Stimulated activated CD4-positive, alpha-beta T cell treated with anti-CD3 and anti-CD28 coated beads, Interleukin-15, amount 100 ng/mL, for 48 hours (primary cell): ENCODE results near the gene CPE.
"Not testable (repeated sequence)": the region's sequence is repeated elsewhere in the genome, so short reads cannot be mapped to it uniquely, and the experiment has no call there.

Experiments
- DNase-seq, 2 donors: peaks; one replicate each; pipeline ENCODE4 v3.0.0-alpha.2; 2020; ENCODE audit warnings: low read depth in 2 of 2

The CPE gene

DNA sequence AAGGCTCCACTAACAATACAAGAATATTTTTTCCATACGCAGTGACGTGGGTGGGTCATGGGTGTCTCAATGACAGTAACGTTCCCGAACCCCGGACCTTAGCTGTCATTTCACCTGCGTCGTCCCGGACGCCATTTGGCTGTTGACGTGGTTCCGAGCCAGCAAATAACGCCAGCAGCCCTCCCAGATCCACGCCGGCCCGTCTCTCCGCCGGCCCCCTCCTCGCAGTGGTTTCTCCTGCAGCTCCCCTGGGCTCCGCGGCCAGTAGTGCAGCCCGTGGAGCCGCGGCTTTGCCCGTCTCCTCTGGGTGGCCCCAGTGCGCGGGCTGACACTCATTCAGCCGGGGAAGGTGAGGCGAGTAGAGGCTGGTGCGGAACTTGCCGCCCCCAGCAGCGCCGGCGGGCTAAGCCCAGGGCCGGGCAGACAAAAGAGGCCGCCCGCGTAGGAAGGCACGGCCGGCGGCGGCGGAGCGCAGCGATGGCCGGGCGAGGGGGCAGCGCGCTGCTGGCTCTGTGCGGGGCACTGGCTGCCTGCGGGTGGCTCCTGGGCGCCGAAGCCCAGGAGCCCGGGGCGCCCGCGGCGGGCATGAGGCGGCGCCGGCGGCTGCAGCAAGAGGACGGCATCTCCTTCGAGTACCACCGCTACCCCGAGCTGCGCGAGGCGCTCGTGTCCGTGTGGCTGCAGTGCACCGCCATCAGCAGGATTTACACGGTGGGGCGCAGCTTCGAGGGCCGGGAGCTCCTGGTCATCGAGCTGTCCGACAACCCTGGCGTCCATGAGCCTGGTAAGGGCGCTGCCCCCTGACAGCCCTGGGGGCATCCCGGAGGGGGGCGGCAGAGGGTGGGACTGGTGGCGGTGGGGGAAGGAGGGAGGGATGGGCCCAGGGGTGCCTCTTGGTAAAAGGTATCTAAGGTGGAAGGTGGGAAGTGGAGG, at the start of gene CPE:
CPE (plus strand) TSS at position 264 of the 933 bp plus-strand sequence; CDS start at position 478, 214 bp downstream.
- peak; percentile 45 to 50 for DNase-seq

DNA sequence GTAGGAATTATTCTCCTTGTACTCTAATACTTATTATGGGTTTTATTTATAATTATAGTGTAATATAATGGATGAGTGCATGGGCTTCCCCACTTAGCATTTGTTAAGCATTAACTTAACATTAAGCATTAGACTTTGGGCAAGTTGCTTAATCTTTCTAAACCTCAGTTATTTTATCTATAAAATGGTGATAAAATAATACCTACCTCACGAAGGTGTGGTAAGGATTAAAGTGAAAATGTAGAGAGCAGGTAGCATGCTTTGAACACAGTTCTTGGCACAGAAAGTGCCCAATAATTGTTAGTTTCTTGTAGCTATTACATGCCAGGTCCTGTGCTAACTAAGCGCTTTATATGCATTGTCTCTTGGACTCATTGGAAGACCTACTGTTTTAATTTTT, 48.7 kb upstream of the CPE start:
- DNase-seq = no peak

DNA sequence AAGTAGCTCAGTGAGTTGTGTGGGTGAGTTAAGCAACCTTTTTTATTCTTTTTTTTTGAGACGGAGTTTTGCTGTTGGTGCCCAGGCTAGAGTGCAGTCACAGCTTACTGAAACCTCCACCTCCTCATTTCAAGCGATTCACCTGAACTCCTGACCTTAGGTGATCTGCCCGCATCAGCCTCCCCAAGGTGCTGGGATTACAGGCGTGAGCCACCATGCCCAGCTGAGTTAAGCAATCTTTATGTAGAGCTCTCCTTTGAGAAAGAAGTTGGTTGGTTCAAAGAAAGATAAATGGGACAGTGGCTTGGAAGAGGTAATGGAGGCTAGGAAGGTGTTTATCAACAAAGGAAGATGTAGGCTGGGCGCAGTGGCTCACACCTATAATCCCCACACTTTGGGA, 48.1 kb upstream of the CPE start:
- no peak for DNase-seq

DNA sequence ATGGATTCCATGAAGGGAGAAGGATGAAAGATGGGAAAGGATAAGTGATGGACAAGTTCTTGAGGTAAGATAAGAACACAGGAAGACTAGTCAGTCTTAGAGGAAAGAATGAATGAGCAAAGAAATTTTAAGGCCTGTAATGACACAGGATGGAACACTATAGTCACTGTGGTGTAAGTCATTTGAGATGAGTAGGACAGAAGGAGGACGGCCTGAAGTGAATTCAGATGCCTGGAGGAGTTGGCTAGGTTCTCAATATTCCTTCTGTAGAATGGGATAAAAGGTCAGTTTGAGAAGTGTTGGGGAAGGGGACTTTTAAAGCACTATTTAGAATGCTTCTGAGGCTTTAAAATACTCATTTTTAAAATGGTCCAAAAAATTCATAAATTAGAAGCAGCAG, 47.4 kb upstream of the CPE start:
- no peak for DNase-seq

DNA sequence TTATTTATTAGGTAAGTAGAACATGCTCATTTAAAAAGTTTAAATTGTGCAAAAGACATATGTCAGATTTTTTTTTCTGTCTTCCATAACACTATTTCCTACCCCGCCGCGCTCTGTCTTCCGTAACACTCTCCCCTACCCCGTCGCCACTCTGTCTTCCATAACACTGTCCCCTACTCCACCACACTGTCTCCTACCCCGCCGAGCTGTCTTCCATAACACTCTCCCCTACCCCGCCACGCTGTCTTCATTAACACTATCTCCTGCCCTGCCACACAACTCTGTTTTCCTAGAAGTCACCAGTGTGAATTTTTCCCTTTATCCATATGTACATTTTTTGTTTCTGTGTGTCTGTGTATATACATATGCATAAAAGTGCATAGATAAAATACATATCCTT, 47.0 kb upstream of the CPE start:
- no peak for DNase-seq

DNA sequence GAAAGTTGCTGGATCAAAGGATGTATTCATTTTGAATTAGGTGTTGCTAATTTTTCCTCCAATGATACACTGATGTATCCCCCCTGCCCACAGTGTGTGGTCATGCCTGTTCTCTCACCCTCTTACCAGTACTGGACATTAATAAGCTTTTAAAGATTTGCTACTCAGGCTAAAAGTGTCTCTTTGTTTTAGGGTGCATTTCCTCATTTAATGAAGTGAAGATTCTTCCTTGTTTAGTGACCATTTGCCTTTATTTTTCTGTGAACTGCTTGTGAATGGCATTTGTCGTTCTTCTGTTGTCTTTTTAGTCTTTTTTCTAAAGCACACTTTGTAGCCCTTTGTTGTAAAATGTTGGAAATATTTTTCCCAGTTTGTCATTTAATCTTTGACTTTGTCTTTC, 46.3 kb upstream of the CPE start:
- DNase-seq = no peak

DNA sequence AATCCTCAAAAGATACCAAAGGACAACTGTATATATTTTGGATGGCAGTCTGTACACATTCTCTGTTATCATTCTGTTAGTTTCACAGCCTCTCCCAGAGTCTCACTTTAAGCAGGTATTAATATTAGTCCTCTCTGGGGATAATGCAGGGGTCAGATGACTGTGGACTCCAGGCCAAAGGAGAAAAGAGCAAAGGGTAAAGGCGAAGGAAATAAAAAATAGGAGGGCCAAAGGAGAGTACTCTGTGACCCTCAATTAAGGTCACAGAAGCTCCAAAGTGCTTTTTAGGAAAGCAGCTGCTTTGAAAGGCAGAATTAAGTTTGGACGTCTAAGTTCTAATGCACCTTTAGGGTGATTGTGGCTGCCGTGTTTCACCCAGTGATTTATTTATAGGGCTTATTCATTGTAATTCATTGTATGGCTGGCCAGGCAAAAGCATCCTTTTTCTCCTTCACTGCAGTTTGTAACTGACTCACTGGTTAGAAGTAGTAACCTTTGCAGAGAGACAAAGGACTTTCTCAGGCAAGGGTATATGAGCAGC, 43.6 kb upstream of the CPE start:
- DNase-seq = no peak

DNA sequence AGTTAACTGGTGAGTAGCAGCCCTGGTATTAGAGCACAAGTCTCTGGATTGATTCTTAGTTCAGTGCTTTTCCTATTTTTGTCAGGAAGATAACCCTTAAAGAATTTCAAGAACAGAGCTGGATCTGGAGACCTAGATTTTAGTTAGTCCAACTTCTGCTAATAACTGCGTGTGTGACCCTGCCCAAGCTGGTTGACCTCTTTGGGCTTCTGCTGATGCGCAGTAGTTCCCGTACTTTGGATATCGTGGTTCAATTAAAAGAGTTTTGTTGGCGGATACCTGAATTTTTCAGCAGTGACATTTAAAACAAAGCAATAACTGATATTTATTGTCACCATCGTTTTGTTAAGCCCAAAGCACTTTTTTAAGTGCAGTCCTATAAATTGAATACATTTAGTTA, 42.1 kb upstream of the CPE start:
- no peak for DNase-seq

DNA sequence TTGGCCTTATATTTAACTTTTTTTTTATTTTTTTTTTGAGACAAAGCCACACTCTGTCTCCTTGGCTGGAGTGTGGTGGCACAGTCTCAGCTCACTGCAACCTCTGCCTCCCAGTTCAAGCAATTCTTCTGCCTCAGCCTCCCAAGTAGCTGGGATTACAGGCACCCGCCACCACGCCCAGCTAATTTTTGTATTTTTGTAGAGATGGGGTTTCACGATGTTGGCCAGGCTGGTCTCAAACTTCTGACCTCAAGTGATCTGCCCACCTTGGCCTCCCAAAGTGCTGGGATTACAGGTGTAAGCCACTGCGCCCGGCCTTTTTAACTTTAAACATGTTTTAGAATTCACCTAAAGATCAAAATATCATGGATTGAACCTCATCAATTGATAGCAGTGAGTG, 36.5 kb upstream of the CPE start:
- not testable (repeated sequence) for DNase-seq

DNA sequence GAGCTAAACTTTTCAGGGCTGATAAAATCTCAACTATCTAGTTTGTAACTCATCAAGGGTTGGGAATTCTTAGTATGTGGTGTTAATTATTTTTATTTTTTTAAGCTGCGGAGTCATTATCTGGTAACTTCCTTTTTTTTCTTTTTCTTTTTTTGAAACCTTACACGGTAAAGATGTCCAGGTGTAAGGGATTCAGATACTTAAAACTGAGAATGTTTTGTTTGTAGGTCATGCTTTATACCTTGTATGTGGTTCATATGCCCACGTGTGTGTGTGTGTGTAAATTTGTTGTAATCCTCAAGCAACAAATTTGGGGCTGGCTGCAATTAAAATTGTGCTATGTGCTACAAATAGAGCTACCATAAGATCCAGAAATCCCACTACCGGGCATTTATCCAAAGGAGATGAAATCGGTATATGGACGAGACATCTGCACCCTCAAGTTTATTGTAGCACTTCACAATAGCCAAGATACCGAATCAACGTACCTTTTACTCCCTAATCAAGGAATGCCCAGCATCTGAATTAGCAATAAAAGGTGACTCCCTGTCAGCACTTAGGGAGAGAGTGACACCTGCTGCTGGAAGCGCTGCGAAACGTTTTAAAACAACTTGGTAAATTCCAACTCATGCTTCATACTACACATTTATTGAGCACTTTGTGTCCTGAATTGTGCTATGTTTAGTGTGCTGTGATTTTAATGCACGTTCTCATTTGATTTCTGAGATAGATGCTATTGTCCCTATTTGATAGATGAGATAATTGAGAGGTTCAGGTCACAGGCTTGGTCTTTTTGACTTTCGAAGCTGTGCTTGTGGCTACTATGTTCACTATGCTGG, 35.2 kb upstream of the CPE start:
- no peak for DNase-seq

DNA sequence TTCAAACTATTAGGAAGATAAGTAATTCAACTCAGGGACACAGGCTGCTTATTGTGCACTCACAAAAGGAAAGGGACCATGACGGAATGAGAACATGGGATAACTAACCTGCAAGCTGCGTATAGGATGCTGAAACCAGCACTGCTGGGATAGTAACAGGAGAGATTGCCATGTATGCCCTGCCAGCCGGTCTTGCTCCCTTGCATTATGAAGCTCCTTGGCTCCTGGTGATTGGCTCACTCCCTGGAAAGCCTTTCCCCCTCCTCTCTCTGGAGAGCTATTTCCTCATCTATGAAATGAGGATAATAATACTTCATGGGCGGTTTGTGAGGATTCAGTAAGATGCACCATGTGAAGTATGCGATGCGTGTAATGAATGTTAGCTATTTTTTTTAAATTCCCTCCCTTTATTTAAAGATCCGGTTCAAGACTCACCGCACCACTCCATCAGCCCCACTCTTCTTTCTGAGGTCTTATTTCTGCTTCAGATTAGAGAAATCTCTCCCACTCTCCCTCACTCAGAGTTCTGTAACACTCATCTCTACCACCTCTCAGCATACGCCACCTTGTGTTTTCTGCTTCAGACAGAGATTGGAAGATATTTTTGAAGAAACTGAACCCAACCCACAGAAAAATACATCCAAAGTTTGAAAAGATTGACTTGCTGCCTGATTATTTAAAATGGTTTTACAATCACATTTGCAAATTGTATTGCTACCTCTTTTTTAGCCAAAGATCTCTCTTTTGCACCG, 33.0 kb upstream of the CPE start:
- no peak for DNase-seq

DNA sequence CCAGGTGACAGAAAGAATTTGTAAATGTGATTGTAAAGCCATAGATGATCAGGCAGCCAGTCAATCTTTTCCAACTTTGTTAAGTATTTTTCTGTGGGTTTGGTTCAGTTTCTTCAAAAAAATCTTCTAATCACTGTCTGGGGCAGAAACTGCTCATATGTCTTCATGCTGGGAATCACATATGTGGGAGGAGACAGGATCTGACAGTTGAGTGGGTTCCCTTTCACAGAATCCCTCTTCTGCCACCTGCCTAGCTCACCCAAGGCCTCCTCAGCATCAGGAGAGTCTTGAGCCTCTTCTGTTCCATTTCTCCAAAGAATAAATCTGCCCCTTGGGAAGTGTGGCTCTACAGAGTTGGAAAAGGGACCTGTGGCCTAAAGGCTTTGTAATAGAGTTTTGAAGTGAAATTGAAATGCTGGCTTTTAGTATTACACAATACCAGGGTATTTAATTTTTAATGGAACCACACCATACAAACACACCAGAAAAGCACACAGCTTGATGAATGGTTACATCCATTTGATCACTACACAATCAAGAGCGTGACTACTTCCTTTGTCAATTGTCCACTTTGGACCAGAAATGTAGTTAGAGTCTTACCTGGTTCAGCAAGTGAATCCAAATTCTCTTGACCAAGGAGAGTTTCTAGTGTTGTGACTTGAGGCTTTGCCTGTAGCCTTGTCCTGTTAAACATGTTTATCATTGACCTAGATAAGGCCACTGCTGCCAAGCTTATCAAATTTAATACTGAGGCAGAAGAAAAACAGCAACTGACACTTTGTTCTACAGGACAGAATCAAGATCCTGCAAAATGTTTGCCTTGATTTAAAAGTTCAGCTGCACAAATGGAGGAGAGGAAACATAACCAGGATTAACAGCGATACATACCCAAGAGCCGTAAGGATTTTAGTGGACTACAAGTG, 30.9 kb upstream of the CPE start:
- DNase-seq = no peak

DNA sequence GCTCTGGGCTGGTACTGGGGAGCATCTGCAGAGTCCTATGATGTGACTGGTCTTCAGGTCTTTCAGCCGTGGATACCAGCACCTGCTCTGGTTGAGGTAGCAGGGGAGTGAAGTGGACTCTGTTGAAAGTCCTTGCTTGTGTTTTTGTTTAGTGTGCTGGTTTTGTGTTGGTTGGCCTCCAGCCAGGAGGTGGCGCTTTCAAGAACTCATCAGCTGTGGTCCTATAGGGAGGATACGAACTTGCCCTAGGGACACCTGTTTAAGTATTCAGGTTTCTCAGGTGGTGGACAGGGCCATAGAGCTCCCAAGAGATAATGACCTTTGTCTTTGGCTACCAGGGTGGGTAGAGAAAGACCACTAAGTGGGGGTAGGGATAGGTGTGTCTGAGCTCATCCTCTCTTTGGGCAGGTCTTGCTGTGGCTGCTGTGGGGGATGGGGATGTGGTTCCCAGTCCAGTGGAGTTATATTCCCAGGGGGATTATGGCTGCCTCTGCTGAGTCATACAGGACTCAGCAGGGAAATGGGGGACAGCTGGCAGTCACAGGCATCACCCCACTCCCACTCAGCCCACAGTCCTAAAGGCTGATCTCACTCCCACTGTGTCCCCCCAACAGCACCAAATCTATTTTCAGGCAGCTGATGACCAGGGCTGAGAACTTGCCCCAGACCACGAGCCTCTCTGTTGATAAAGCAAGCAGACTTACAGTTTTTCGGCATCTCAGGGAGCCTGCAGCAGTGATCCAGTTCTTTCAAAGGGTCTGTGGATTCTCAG, 27.3 kb upstream of the CPE start:
- DNase-seq = no peak

DNA sequence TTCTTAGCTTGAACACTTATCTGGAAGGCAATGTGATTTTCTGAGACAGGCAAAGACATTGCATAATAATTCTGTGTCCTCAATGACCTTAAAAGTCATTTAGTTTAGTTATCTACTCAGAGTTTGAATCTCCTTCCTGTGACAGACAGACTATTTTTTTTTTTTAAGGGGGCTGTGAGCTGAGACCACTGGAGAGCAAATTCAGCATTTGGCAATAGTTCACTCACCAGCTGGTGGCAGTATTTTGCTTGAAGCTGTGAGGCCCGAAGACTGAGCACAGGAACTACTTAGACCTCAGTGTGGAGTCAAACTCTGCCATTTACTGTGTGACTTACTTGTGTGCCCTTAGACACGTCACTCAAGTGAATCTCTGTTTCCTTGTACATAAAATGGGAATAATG, 22.9 kb upstream of the CPE start:
- no peak for DNase-seq

DNA sequence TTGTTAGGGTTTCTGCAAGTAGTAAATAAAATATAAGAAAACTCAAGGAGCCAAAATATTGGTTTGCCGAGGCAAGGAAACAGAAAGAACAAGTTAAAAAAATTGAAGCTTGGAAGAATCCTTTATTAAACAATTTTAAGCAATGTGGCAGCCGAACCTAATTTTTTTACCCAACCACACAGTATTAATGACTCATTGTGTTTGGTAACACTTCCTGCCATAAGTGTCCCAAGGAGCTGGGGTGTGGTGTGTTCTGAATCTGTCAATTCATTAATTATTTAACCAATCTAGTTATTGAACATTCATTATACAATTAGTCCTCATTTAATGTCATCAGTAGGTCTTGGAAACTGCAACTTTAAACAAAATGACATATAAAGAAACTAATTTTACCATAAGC, 19.3 kb upstream of the CPE start:
- no peak for DNase-seq

DNA sequence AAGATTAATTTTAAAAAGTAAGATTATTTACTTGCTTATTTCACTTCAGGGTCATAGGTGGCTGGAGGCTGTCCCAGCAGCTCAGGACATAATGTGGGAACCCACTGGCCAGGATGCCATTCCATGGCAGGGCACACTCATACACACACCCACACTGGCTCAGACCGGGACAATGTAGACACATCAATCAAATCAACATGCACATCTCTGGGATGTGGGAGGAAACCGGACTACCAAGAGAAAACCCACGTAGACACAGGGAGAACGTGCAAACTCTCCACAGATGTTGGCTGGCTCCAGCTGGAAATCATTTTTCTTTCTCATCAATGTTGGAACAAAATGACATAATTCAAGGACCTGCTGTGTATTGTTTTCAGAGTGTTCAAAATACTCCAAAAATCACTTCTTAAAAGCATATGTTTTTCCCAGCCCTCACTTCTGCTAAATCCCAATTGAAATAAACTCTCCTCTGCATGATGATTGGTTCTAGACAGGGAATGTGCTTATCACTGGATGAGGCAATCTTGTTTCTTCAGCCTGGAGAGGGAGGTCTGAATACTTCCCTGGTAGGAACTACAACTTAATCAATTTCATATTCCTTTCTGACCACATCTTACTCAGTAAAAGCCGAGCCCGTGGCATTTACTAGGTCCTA, 18.6 kb upstream of the CPE start:
- DNase-seq = no peak

DNA sequence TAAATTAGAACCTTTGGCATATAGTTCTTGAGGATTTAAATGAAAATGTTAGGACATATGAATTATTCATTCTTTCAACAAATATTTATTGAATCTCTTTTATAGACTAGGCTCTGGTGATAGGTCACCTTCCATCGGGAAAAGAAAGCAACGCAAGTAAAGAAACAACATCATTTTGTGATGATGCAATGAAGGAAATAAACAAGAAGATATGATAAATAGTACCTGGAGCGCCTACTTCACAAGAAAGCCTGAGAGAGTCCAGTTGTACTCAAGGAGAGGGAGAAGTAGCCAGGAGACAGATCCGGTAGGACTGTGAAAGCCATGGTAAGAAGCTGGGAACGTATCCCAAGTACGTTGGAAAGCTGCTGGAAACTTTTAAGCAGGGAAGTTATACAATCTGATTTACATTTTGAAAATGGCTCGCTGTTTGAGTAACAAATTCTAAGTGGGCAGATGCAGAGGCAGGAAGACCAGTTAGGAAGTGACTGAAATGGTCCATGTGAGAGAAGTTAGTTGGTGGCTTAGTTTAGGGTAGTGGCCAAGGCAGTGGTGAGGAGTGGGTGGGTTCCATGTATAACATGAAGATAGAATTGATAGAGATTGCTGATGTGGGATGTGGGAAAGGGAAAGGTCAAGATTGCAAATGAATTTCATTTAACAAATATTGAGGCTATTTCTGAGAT, 17.7 kb upstream of the CPE start:
- no peak for DNase-seq

DNA sequence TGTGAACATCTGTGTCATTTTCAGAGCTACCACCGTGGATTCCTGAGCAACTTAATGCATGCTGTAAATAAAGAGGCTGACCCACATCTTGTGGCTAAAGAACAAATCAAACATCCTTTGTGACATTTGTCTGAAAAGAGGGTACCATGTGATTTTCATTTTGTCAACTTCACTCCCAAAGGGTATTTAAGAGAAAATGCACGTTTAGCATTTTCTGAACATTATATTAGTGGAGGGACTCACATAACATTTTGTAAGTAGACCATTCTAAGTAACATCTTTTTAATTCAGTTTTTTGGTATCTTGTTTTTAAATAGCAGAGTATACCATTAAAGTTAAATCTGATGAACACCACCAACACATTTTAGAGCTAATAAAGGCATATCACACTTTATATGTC, 17.0 kb upstream of the CPE start:
- no peak for DNase-seq
